Measurements from ENCODE around the gene GLDC. TPM values are rescaled to one million over a fixed set of nuclear protein-coding genes. Genes with fewer than 3 reads are reported as not detected.

GLDC gene
- total RNA-seq, 1 experiment from 2014 or later = 4.0 TPM

DNA sequence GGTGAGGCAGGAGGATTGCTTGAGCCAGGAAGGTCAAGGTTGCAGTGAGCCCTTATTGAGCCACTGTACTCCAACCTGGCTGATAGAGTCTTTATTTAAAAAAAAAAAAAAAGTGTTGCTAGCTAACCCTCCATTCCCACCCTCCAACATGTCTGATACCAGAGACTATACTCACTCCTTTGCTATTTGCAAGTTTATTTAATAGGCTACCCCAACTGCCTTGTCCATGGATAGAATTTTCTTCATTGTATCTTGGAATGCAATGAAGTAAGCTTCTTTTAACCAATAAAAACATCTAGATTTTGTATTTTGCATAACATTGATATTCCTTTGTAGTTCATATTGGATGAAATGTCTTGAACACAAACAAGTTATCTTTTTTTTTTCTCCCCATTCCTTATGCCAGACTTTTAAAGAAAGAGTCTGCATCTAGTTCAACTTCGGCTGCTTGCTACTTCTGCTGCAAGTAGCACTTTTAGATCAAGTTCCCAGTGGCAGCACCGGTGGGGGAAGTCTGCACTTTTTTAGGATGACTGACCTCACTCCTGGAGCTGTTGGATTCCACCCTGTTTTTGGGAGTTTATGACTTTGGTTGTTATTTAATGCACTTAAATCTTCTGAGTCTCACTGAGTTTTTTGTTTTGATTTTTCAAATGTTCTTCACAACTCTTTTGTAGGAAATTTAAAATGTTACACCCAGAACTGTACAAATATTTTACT lies 120.0 kb downstream of the GLDC start:
- ChIA-PET POLR2A (no interaction called here), CTCF (no interaction called here)
- H3K27me3 ChIP-seq (ENCODE audit: control insufficient read depth, insufficient read depth, low read length) = no peaks in the 10 kb centered on the region
- no peaks in the 10 kb centered on the region for H3K4me1 ChIP-seq (ENCODE audit: control insufficient read depth, insufficient read depth, low read length)
- BruUV-seq (replicated peaks) = no TSS peak
- H3K4me3 ChIP-seq (ENCODE audit: low read depth in 2 of 2, low read length in 2 of 2) = no peak overlapping the region
- in situ Hi-C loops (cut with HindIII; ENCODE audit: low pct_unique_long_range_greater_than_20kb, low sequenced_read_pairs) (no loop called here), intact Hi-C loops (cut with micrococcal nuclease; ENCODE audit: unreplicated experiment) (no loop called here)
- ATAC-seq (no peak), DNase-seq (ENCODE audit: low read depth, low spot score) (no peak)
- no peaks in the 10 kb centered on the region for H3K9me3 ChIP-seq (ENCODE audit: control insufficient read depth, insufficient read depth, low read depth, low read length)
- H3K36me3 ChIP-seq (ENCODE audit: control insufficient read depth, insufficient read depth, low read length) = no peaks in the 10 kb centered on the region
- no peak overlapping the region for H3K27ac ChIP-seq (ENCODE audit: low read length)
- TF ChIP-seq, protein P1, sequence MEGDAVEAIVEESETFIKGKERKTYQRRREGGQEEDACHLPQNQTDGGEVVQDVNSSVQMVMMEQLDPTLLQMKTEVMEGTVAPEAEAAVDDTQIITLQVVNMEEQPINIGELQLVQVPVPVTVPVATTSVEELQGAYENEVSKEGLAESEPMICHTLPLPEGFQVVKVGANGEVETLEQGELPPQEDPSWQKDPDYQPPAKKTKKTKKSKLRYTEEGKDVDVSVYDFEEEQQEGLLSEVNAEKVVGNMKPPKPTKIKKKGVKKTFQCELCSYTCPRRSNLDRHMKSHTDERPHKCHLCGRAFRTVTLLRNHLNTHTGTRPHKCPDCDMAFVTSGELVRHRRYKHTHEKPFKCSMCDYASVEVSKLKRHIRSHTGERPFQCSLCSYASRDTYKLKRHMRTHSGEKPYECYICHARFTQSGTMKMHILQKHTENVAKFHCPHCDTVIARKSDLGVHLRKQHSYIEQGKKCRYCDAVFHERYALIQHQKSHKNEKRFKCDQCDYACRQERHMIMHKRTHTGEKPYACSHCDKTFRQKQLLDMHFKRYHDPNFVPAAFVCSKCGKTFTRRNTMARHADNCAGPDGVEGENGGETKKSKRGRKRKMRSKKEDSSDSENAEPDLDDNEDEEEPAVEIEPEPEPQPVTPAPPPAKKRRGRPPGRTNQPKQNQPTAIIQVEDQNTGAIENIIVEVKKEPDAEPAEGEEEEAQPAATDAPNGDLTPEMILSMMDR (IDR thresholded peaks at IDR 0.05) = no peak
- TF ChIP-seq TCF7L2 (IDR thresholded peaks at IDR 0.05; ENCODE audit: low read depth, low read length) (no peak), SIN3A (IDR thresholded peaks at IDR 0.05; ENCODE audit: borderline replicate concordance, insufficient read depth, low read depth, low read length) (no peak), POLR2AphosphoS5 (IDR thresholded peaks at IDR 0.05; ENCODE audit: low read depth, low read length) (no peak)
- TF ChIP-seq, protein P2, sequence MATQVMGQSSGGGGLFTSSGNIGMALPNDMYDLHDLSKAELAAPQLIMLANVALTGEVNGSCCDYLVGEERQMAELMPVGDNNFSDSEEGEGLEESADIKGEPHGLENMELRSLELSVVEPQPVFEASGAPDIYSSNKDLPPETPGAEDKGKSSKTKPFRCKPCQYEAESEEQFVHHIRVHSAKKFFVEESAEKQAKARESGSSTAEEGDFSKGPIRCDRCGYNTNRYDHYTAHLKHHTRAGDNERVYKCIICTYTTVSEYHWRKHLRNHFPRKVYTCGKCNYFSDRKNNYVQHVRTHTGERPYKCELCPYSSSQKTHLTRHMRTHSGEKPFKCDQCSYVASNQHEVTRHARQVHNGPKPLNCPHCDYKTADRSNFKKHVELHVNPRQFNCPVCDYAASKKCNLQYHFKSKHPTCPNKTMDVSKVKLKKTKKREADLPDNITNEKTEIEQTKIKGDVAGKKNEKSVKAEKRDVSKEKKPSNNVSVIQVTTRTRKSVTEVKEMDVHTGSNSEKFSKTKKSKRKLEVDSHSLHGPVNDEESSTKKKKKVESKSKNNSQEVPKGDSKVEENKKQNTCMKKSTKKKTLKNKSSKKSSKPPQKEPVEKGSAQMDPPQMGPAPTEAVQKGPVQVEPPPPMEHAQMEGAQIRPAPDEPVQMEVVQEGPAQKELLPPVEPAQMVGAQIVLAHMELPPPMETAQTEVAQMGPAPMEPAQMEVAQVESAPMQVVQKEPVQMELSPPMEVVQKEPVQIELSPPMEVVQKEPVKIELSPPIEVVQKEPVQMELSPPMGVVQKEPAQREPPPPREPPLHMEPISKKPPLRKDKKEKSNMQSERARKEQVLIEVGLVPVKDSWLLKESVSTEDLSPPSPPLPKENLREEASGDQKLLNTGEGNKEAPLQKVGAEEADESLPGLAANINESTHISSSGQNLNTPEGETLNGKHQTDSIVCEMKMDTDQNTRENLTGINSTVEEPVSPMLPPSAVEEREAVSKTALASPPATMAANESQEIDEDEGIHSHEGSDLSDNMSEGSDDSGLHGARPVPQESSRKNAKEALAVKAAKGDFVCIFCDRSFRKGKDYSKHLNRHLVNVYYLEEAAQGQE (IDR thresholded peaks at IDR 0.05; ENCODE audit: insufficient read depth in 1 of 2, low read depth in 2 of 2, low read length in 1 of 2) = no peak

DNA sequence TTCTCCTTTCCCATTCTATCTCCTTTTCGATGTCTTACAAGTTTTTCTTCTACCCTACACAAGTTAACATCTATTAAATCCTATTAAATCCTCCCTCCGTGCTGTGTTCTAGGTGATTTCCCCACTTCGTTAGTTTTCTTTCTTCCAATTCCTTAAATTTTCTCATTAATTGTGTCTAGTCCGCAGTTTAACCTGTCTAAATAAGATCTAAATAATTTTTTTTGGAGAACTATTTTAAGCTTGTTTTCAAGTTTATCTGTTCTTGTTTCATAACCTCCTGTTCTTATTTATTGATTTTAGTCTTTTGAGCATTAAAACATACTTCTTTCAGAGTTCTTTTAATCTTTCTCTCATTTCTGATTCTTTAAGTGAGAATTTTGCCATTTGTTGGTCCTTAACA lies 123.3 kb downstream of the GLDC start:
- ATAC-seq (no peak), DNase-seq (ENCODE audit: low read depth, low spot score) (no peak)
- no peaks in the 10 kb centered on the region for H3K9me3 ChIP-seq (ENCODE audit: control insufficient read depth, insufficient read depth, low read depth, low read length)
- CTCF ChIA-PET = no interaction called here
- no peaks in the 10 kb centered on the region for H3K4me1 ChIP-seq (ENCODE audit: control insufficient read depth, insufficient read depth, low read length)
- H3K36me3 ChIP-seq (ENCODE audit: control insufficient read depth, insufficient read depth, low read length) = no peaks in the 10 kb centered on the region
- intact Hi-C loops (cut with micrococcal nuclease; ENCODE audit: unreplicated experiment) = no loop called here
- H3K4me3 ChIP-seq (ENCODE audit: low read depth in 2 of 2, low read length in 2 of 2) = no peak overlapping the region
- no peak for TF ChIP-seq SIN3A (IDR thresholded peaks at IDR 0.05; ENCODE audit: borderline replicate concordance, insufficient read depth, low read depth, low read length)
- TF ChIP-seq, protein P1 (IDR thresholded peaks at IDR 0.05) = no peak
- TF ChIP-seq, protein P2 (IDR thresholded peaks at IDR 0.05; ENCODE audit: insufficient read depth in 1 of 2, low read depth in 2 of 2, low read length in 1 of 2) = no peak
- no peaks in the 10 kb centered on the region for H3K27me3 ChIP-seq (ENCODE audit: control insufficient read depth, insufficient read depth, low read length)
- POLR2A ChIA-PET = no interaction called here
- in situ Hi-C loops (cut with HindIII; ENCODE audit: low pct_unique_long_range_greater_than_20kb, low sequenced_read_pairs) = no loop called here
- H3K27ac ChIP-seq (ENCODE audit: low read length) = no peak overlapping the region
- no TSS peak for BruUV-seq (replicated peaks)

All from Panc1 (cell line).